HG03064 (cell line): ENCODE measurements around the gene CATSPER3.

Experiments
- ATAC-seq: cut with Tn5 transposase; IDR thresholded peaks from one replicate; pipeline ENCODE4 v1.9.1; 2021; ENCODE audit warnings: low read depth; ENCODE audit not compliant: unreplicated experiment

CATSPER3 gene

DNA sequence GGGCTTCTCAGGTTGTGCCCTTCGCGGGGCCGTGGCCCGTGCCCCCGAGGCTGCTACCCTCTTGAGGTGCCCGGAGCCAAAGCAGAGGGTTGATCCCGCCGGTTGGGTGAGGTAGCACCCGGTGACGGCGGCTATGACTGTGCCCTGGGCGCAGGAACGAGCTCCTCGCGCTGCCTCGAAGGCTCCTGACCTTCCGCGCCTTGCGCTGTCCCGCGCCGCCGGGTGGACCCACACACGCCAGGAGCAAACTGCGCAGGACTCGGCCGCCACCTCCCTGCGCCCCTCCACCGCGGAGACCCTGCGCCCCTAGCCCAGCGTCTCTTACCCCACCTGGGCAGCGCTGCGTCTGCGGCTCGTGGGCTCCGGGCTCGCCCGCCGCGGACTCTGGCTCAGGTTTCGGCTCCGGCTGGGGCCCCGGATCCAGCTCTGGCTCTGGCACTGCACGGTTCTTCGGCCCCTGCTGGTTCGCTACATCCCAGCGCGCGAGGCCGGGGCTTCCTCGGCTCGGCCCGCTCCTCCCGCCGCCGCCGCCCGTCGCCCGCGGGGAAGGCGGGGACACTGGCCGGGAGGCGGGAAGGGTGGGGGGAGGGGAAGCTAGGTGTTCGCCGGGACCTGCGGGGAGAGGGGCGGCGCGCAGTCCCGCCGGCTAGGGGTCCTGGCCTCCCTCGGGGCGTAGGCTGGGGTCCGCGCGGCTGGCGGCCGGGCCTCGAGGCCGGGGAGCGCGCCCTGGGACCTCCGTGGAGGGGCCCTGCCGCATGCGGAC, 71.7 kb downstream of the CATSPER3 start:
- no peak for ATAC-seq

DNA sequence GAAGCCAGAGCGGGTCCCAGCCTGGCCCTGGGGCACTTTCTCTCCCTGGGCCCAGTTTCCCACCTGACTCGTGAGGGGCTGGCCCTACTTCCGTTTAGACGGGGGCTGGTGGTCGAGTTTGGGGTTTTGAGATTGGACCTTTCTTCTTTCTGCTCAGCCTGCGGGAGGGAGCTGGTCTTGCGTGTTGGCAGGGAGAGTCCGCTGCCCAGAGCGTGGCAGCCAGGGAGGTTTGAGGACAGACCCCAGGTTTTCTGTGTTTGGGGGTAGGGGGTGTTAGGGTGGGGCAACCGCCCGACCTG, 72.3 kb downstream of the CATSPER3 start:
- ATAC-seq, result no peak

DNA sequence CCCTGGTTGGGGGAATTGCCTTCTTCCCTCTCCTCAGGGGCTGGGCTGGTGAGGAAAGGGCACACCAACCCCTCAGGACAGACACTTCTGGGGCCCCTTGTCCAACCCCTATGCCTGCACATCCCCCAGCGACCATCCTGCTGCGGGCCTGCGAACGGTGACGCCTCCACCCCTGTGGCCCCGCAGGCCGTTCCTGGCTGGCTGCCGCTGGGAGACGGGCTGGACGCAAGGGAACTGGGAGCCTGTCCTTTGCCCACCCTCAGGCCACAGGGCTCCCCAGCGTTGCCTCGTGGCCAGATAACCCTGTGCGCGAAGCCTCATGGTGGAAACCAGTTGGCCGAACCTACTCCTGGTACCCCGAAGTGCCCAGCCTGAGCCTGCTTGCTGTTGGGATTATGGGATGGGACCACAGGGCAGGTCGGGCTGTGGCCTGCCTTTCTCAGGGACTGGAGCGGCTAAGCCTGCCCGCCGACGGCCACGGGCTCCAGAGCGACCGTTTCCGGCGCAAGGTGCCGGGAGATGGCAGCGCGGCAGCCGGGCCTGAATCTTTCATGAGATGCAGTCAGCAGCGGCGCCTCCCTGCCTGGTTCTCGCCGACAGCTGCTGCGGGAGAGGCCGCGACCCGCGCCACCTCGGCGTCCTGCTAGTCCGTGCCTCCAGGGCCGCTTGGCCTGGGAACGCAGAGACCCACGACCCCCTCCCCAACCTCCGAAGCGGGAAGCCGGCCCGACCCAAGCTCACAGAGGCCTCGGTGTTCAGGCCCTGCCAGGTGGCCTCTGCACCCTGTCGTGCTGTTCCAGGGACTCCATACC, 72.8 kb downstream of the CATSPER3 start:
- no peak for ATAC-seq

DNA sequence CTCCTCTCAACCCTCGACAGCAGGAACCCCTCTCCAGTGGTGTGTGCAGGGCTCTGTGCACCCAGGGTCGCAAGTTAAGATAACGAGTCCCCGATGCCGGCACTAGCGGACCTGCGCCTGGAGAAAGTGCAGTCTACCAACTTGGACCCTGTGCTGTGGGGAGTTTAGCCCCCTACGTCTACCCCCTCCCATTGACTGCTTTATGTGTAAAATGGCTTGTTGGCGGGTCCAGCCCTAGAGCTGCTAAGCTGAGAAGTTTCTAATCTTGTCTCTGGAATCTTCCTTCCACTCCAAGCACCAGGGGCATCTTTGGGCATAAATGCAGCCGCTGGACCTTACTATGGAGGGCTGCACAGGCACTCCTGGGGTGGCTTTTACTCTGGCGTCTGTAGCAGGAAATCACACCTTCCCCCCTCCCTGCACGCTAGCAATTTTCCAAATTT, 73.5 kb downstream of the CATSPER3 start:
- no peak for ATAC-seq

DNA sequence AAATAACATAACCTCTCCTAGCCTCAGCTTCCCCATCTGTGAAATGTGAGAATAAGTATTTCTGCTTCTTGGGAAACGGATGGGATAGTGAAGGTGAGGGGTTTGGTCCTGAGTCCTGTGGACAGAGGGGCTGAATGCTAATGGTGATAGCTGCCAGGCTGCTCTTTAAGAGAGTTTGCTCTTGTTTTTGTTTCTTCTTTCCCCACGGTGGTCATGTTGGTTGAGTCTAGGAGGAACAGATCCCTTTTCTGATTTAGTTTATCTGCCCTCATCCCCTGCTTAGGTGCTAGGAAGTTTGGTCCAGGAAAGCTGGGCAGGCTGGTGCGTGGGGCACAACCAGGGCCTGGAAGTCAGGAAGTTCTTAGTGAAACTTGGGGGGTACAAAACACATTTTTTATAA, 74.0 kb downstream of the CATSPER3 start:
- ATAC-seq, result no peak

DNA sequence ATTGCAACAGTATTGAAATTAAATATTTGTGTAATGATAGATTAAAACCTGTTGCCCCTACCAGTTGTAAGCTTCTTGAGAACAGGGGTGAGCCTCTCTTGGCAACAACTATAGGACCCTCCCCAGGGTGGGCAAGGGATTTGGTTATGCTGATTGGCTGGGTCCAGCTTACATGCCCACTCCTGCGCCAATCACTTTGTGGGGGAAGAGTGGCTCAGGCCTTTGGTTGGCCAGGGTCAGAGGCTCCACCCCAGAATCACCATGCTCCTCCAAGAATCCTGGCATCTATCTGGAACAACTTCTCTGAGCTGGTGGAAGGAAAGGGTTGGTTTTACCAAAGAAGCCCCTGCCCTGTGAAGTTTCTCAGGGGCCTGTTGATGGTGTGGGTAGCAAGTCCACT, 74.9 kb downstream of the CATSPER3 start:
- no peak for ATAC-seq

DNA sequence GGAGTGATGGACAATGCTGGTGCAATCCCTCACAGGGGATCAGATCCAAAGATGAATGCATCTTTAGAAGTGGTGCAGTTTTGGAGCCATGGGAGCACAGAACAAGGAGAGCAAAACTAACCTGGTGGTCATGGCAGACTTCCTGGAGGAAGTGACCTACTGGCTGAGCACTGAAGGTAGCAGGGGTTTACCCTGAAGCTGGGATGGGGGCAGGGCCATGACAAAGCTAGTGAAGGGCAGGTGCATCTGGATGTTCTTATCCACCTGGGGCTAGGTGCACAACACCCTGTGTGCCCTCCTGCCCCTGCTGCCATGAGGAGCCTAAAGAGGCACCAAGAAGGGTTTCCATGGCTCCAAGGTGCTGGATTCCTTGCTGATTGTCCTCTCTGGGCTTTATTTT, 77.8 kb downstream of the CATSPER3 start:
- ATAC-seq, result no peak

DNA sequence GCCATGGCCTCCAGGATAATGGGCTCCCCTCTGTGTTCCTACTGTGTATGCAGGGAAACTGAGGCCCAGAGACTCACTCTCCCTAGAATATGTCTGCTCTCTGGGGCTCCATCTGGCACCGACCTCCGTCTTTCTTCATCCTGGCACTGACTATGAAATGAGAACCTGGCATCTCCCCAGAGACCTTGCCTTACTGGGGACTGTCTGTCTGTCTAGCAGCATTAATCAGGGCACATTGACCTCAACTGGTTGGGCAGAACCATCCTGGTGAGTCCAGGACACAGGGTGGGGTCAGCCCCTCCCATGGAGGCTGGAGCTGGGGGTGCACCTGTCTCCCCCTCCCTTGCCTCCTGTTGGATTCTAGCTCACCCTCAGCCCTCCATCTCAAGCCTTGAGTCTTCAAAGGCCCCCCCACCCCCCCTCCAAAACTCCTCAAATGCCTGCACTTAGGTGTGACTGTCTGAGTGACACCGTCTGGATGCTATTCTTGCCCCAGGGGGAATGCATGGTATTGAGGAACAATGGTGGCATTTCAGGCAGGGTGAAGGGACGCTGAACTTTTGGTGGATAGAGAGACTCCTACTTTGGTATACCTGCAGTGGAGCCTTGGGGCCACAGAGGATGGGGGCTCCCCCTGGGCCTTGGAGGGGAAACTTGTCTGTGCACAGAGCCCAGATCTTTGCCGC, 79.1 kb downstream of the CATSPER3 start:
- no peak for ATAC-seq

DNA sequence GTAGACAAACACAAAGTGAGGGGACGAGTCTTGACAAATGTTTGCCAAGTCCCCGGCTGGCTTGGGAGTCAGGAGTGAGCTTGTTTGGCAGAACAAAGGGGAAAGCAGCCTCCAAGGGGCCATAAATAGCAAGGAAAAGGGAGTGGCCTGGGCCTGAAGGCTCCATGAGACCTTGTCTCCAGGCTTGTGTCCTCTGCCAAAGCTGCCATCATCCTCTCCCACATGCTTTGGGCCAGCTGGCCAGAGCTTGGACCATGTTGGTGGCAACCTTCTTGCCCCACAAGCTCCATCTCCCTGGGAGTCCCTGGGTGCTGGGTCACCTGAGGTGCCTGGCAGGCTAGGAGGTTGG, 79.6 kb downstream of the CATSPER3 start:
- ATAC-seq, result no peak

DNA sequence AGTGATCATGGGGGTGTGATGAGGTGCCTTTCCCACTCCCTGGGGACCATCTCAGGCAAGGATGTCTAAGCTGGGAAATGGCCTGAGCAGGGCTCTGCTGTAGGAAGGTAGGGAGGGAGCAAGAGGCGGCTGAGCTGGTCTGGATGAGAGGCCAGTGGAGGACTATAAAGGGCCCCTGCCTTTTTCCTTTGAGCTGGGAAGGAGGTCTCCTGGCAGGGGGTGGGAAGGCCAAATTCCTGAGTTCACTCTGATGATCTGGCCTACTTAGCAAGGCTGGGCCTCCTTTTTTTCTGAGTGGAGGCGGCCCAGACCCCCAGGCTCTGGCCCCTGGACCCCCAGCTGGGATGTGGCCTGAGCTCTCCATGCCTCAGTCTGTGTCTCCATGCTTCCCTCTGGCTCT, 80.6 kb downstream of the CATSPER3 start:
- no peak for ATAC-seq

DNA sequence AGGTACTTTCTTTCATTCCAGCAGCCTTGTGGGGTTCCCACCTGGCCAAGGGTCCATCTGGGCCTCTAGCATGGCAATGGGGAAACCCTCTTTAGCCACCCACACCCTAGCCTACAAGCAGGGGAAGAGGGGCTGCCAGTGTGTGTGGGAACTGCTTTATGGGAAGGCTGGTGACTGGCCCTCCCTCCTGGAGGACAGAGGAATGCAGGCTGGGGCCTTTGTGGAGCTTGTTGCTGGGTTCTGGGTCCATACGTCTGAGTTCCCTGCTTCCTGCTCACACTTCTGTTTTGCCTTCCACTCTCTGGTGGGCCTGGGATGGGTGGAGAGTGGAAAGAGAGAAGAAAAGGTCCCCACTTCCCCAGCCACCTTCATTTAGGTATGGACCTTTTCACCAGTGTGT, 81.2 kb downstream of the CATSPER3 start:
- no peak for ATAC-seq

DNA sequence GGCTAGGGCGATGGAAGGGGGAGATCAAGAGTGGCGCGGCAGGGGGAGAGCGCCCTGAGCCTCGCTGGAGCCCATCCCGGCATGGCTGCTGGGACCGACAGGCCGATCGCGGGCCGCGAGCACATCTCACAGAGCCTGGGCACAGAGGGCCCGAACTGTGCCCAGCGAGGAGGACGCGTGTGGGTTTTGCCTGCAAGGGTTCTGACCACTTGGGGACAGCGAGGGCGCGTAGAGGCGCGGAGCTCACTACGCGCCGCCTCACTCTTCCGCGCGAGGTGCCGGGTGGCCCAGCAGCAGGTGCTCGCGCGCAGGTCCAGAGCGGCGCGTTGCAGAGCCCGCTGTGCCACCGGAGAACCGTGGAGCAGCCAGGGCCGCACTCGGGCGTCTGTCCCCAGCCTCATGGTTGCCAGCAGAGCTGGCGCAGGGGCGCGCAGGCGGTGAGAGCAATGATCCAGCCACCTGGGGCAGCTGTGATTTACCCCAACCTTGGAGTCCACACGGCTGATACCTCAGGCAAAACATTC, 82.6 kb downstream of the CATSPER3 start:
- no peak for ATAC-seq

DNA sequence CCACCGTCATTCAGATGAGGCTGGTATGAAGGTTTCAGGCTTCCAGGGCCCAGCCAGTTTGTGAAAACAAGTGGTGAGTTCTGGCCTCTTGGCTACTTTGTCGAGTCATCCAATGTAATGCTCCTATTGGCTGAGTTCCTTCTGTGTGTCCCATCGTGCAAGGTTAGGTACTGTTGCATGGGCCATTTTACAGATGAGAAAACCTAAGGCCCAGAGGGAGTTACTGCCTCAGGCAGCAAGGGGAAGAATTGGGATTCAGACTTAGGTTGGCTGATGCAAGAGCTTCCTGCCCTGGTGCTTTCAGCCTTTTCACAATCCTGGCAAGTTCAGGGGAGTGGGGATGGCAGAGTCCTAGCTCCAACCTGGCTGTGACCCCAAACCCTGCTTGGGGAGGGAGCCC, 83.7 kb downstream of the CATSPER3 start:
- ATAC-seq, result no peak

DNA sequence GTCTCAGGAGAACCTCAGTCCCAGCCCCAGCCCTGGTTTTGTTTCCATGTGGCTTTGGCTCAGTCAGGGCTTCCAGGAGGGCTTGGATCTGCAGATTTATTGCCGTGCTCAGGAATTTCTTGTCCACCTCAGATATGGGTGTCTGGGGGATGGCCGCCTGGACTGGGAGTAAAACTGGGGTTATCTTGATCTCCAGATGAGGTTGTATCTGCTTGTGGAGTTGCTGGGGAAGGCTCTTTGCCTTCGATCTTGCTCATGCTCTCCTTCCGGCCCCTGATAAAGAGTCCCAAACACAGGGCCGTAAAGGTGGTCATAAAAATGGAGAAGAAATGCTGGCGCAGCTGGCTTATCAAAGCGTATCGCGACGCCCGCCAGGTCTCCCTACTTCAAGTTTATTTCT, 84.2 kb downstream of the CATSPER3 start:
- no peak for ATAC-seq

DNA sequence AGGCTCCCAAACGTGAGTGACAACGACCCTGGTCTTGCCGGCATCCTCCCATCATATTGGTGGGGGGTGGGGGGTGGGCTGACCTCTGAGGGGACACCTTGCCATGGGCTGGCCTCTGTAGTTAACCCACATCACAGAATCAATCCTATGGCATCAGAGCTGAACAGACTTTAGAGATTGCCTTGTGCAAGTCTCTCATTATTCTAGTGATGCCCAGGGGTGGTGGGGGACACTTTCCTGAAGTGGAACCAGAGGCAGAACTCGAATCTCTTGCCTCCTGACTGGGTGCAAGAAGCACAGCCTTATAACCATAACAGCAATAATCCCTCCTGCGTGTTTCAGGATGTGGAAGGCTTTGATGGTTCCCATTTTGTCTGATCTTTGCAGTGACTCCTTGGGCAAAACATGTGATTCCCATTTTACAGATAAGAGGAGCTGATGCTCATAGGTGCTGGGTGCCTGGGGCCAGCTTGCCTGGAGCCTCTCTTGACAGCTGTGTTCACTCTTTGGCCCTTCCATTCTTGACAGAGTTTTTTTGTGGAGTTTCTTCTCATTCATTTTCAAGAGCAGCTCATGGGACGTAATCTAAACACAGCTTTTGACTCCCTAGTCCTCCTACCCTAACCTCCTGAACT, 84.9 kb downstream of the CATSPER3 start:
- no peak for ATAC-seq

DNA sequence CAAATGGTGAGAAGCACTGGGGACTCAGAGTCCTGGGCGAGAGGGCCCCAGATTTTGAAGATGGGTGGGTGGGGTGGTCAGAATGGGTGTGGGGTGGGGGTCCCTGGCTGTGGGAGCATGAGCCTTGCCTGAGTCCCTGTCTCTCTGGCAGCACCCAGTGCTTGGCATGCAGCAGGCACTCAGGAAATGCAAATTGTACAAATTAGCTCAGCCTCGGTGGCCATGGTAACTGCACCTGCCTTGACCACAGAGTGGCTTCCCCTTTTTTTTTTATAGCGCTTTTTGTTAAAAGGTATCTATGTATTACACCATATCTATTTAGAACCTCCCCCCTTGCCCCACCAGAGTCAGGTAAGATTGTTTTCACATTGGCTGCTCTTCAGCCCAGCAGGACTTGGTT, 85.6 kb downstream of the CATSPER3 start:
- peak; percentile 90 for ATAC-seq

DNA sequence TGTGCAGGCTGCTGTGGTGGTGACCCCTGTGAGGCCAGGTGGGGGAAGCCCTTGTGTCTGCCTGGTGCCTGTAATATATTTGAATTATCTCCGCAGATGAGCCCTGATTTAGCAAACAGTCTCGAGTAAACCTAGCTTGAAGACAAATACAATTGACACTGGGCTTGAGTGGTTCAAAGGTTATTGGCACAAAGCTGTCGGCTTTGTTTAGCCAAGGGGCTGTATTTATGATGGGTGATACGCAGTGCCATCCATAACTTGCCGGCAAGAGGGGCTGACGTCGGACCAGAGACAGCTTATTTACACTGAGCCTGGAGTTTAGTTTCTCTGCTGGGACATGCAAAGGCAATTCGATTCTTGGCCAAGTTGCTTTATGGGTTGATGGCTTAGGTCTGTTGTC, 86.3 kb downstream of the CATSPER3 start:
- ATAC-seq, result no peak

DNA sequence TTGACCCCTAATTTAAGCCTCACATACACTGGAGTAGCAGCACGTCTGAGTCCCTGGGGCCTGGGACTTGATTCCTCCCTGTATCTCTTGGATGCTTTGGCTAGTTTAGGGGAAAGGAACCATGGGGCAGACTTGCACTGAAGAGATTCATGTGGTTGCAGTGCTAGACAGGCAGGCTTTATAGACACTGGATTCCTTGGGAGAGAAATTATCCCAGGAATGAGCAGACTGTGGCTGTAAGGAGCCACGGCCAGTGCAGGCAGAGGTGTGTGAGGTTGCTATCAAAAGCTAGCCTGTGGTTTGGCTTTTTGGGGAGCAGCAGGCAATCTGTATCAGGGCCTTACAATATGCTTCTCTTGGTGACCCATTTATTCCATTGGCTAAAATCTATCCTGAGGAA, 86.8 kb downstream of the CATSPER3 start:
- ATAC-seq, result no peak

DNA sequence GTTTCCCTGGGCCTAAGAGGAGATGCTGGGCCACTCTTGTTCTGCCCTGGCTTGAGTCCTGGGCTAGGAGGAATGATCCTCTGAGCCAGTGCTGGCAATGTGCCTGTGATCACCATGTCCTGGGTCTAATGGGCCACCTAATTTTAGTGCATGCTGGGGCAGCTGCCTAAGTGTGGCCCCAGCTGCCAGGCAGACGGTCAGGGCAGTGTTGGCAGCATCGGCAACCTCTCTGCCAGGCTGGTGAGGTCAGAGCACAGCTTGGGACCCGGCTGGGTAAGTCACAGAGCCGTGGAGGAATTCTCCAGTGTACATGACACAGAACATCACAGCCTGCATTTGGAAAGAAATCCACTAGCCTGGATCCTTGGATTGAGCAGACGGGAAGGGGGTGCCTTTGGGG, 87.7 kb downstream of the CATSPER3 start:
- ATAC-seq, result no peak

DNA sequence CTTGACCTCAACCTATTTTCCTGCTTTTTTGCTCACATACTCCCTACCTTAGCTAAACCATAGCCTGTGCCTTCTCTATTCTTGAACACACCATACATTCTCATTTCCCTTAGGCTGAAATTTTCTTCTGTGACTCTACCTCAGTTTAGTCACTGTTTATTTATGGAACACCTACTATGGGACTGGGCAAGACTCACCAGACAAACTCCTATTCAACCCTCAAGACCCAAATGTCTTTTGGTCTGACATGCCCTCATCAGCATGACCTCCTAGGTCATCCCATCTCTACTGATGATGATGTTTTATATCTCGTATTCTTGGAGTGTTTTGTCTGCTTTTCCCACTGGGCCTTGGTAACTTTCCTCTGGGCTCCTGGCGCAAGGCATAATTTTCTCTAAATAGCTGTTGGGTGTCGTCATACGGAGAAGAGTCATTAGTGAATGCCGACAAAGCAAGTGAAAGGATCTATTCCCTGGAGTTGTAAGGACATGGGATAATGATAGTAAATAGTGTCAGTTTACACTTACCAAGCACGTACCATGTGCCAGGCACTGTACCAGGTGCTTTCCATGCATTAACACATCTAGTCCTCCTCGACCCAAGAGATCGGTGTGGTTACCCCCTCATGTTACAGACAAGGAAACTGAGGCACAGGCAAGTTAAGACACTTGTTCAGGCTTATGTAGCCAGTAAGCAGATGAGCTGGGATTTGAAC, 88.8 kb downstream of the CATSPER3 start:
- no peak for ATAC-seq
